GM18858 (cell line): ENCODE data around the gene ATP7A.
"Not testable (repeated sequence)": the region's sequence is repeated elsewhere in the genome, so short reads cannot be mapped to it uniquely, and the experiment has no call there.

Experiments used
- ATAC-seq: cut with Tn5 transposase; IDR thresholded peaks from one replicate; pipeline ENCODE4 v1.9.1; 2021; ENCODE audit not compliant: unreplicated experiment

The ATP7A gene

GRCh38 chrX:77910108-77910840 lies at the start of gene ATP7A:
TSS of gene ATP7A (plus strand) at chrX:77910693. CDS start at chrX:77971642, 60,949 bp downstream.
- peak; percentile 85 for ATAC-seq

- no peak for ATAC-seq
Observed at GRCh38 chrX:77875372-77875771, 35.1 kb upstream of the ATP7A start.

GRCh38 chrX:77881418-77881817 lies 29.1 kb upstream of the ATP7A start:
- not testable (repeated sequence) for ATAC-seq

- ATAC-seq, result no peak
Observed at GRCh38 chrX:77892887-77893286, 17.6 kb upstream of the ATP7A start.

GRCh38 chrX:77893713-77894112 lies 16.8 kb upstream of the ATP7A start:
- no peak for ATAC-seq

GRCh38 chrX:77894921-77895886 lies 15.3 kb upstream of the ATP7A start, which contains the start of gene MAGT1:
TSS of gene MAGT1 (minus strand) at chrX:77895435. CDS start at chrX:77895410, 25 bp downstream.
- ATAC-seq, result peak; percentile 76

- ATAC-seq, result peak; percentile 54
Observed at GRCh38 chrX:77899081-77899828, 11.2 kb upstream of the ATP7A start, which contains the start of gene COX7B. TSS of gene COX7B (plus strand) at chrX:77899468. CDS start at chrX:77899554, 86 bp downstream.

GRCh38 chrX:77900688-77901087 lies 9.8 kb upstream of the ATP7A start:
- no peak for ATAC-seq

GRCh38 chrX:77901506-77901905 lies 9.0 kb upstream of the ATP7A start:
- no peak for ATAC-seq

GRCh38 chrX:77917294-77917933 lies 6.9 kb downstream of the ATP7A start:
- peak; percentile 49 for ATAC-seq

GRCh38 chrX:77918568-77918967 lies 8.1 kb downstream of the ATP7A start:
- no peak for ATAC-seq

GRCh38 chrX:77919370-77919769 lies 8.9 kb downstream of the ATP7A start:
- ATAC-seq, result not testable (repeated sequence)

- ATAC-seq, result no peak
Observed at GRCh38 chrX:77922787-77923186, 12.3 kb downstream of the ATP7A start.

GRCh38 chrX:77924320-77924859 lies 13.9 kb downstream of the ATP7A start:
- ATAC-seq, result no peak

GRCh38 chrX:77925764-77926163 lies 15.3 kb downstream of the ATP7A start:
- peak; percentile 47 for ATAC-seq

- ATAC-seq, result no peak
Observed at GRCh38 chrX:77930581-77930980, 20.1 kb downstream of the ATP7A start.

GRCh38 chrX:77935886-77936285 lies 25.4 kb downstream of the ATP7A start:
- no peak for ATAC-seq

- no peak for ATAC-seq
Observed at GRCh38 chrX:77936299-77936698, 25.8 kb downstream of the ATP7A start.

GRCh38 chrX:77937291-77937690 lies 26.8 kb downstream of the ATP7A start:
- no peak for ATAC-seq

- ATAC-seq, result no peak
Observed at GRCh38 chrX:77938083-77938680, 27.7 kb downstream of the ATP7A start.
